GM20431 (cell line): ENCODE results near the gene DNASE1L3.

Experiments
- in situ Hi-C: fragments of 300-500 bp; cut with MseI, MboI; formaldehyde crosslinking; loops from one replicate; pipeline ENCODE4 v1.15.0; 2020; ENCODE audit warnings: low sequenced_read_pairs; ENCODE audit not compliant: unreplicated experiment

The DNASE1L3 gene

DNA sequence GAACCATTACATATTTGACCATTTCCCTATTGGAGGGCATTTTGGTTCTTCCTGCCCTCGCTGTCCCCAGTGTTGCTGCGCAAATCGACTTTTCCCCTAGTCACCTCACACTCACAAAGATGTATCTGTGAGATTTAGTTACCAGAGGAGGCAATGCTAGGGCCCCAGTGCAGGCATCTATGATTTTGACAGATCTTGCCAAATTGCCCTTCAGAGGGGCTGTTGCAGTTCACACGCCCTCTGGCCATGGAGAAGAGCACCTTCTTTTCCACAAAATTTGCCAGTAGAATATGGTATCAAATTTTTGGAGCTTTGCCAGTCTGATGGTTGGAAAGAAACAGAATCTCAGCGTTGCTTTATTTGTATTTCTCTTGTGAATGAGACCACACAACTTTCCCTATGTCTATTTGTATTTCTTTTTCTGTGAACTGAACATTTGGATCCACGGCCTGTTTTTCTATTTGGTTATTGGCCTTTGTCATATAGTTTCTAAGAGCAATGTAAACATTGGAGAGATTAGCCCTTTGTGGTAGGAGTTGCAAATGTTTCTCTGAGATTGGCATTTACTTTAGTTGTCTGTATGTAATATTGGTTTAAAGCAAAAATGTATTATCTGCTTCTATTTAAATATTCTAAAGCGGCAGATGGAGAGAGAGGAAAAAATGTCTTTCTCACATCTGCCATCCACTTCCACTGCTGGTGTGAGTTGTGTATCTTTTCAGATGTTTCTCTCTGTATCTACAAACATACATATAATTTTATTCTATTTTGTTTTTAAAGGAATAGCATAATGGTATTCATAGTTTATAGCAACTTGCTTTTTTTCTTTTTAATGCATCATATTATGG lies 66.1 kb downstream of the DNASE1L3 start:
- in situ Hi-C loops: no loop called here

DNA sequence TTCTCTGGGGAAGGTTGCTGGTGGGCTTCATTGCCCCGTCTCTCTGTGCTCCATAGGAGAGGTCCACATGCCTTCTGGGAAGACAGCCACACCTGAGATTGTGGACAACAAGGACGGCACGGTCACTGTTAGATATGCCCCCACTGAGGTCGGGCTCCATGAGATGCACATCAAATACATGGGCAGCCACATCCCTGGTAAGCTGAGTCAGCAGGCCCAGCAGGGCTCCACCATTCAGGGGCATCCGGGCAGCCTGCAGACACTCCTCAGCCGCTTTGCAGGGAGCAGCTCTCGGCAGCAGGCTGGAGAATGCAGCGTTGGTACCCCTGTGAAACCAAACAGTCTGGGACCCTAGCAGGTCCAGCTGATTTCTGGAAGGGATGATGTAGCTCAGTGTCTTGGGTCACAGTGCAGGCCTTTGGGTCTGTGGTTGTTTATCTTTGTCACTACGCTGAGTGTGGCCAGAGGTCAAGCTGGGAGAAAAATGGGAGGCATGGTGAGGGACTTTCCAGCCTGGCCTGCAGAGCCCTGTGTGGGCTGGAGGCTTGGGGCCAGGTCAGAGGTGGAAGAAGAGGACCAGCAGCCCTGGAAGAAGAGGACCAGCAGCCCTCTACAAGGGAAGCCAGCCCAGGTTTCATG lies 67.2 kb downstream of the DNASE1L3 start:
- in situ Hi-C loops: no loop called here
